ENCODE results near the gene APOE. TPM values are rescaled to one million over a fixed set of nuclear protein-coding genes. Genes with fewer than 3 reads are reported as not detected.

The APOE gene
- total and polyA plus RNA-seq, 2 of the 13 experiments (the other 11 are each of a cell fraction or from before 2014, with no cell fraction given) = 1,328 to 1,470 TPM

- TF ChIP-seq SNAPC4 (CRISPR knock-in tag; IDR thresholded peaks at IDR 0.05) (peak; percentile 90; the same call in 1 of the 2 replicates), CCDC6 (CRISPR knock-in tag; IDR thresholded peaks at IDR 0.05) (peak; percentile 63), ZNF746 (CRISPR knock-in tag; IDR thresholded peaks at IDR 0.05) (0 out of 2 replicates have a peak, but pooled peaks have one; percentile 34), HIC2 (CRISPR knock-in tag; IDR thresholded peaks at IDR 0.05; ENCODE audit: low read depth) (no peak), ZNF329 (CRISPR knock-in tag; IDR thresholded peaks at IDR 0.05; ENCODE audit: low read depth) (no peak), CENPBD1 (CRISPR knock-in tag; IDR thresholded peaks at IDR 0.05; ENCODE audit: borderline replicate concordance, low read depth) (no peak), CBX2 (IDR thresholded peaks at IDR 0.05; ENCODE audit: low read depth, low read length) (no peak), CBX2 (CRISPR knock-in tag; IDR thresholded peaks at IDR 0.05; ENCODE audit: low read depth) (no peak), RORA (CRISPR knock-in tag; IDR thresholded peaks at IDR 0.05) (no peak), RXRB (CRISPR knock-in tag; IDR thresholded peaks at IDR 0.05; ENCODE audit: borderline replicate concordance) (peak; percentile 63; the same call in 1 of the 2 replicates), HES4 (CRISPR knock-in tag; IDR thresholded peaks at IDR 0.05; ENCODE audit: borderline replicate concordance) (no peak), ZNF784 (CRISPR knock-in tag; IDR thresholded peaks at IDR 0.05; ENCODE audit: borderline replicate concordance) (peak; percentile 25; the same call in 1 of the 2 replicates), ZNF570 (CRISPR knock-in tag; IDR thresholded peaks at IDR 0.05; ENCODE audit: borderline replicate concordance) (no peak)
- TF ChIP-seq, protein P1, sequence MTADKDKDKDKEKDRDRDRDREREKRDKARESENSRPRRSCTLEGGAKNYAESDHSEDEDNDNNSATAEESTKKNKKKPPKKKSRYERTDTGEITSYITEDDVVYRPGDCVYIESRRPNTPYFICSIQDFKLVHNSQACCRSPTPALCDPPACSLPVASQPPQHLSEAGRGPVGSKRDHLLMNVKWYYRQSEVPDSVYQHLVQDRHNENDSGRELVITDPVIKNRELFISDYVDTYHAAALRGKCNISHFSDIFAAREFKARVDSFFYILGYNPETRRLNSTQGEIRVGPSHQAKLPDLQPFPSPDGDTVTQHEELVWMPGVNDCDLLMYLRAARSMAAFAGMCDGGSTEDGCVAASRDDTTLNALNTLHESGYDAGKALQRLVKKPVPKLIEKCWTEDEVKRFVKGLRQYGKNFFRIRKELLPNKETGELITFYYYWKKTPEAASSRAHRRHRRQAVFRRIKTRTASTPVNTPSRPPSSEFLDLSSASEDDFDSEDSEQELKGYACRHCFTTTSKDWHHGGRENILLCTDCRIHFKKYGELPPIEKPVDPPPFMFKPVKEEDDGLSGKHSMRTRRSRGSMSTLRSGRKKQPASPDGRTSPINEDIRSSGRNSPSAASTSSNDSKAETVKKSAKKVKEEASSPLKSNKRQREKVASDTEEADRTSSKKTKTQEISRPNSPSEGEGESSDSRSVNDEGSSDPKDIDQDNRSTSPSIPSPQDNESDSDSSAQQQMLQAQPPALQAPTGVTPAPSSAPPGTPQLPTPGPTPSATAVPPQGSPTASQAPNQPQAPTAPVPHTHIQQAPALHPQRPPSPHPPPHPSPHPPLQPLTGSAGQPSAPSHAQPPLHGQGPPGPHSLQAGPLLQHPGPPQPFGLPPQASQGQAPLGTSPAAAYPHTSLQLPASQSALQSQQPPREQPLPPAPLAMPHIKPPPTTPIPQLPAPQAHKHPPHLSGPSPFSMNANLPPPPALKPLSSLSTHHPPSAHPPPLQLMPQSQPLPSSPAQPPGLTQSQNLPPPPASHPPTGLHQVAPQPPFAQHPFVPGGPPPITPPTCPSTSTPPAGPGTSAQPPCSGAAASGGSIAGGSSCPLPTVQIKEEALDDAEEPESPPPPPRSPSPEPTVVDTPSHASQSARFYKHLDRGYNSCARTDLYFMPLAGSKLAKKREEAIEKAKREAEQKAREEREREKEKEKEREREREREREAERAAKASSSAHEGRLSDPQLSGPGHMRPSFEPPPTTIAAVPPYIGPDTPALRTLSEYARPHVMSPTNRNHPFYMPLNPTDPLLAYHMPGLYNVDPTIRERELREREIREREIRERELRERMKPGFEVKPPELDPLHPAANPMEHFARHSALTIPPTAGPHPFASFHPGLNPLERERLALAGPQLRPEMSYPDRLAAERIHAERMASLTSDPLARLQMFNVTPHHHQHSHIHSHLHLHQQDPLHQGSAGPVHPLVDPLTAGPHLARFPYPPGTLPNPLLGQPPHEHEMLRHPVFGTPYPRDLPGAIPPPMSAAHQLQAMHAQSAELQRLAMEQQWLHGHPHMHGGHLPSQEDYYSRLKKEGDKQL (CRISPR knock-in tag; IDR thresholded peaks at IDR 0.05; ENCODE audit: low read depth) = 0 out of 2 replicates have a peak, but pooled peaks have one; percentile 41
These were observed 15.1 kb upstream of the APOE start (continued) for GRCh38 chr19:44890366-44891015.

Data from HepG2 (cell line).